Effector memory CD8-positive, alpha-beta T cell (primary cell): ENCODE data around the gene ALDH1A2.
"Not testable (repeated sequence)": the region's sequence is repeated elsewhere in the genome, so short reads cannot be mapped to it uniquely, and the experiment has no call there.

Source experiments
- ATAC-seq: fragments of 150-1000 bp; cut with Tn5 transposase; replicated peaks from 2 replicates; pipeline ENCODE4 v1.10.0; 2021; ENCODE audit warnings: mild to moderate bottlenecking, moderate library complexity
- DNase-seq, 3 experiments: peaks; one replicate each; pipeline ENCODE4 v3.0.0; 2021
- H3K27ac Mint-ChIP-seq, 2 donors: one replicate each; pipeline ENCODE4 v1.8.0; 2022; ENCODE audit warnings: mild to moderate bottlenecking in 2 of 2, mixed read lengths in 2 of 2, moderate library complexity in 2 of 2
- H3K27me3 Mint-ChIP-seq, 2 donors: one replicate each; pipeline ENCODE4 v1.8.0; 2022; ENCODE audit warnings: mixed read lengths in 2 of 2
- H3K36me3 Mint-ChIP-seq: one replicate; pipeline ENCODE4 v1.8.0; 2022; ENCODE audit warnings: mild to moderate bottlenecking, moderate library complexity, mixed read lengths; ENCODE audit not compliant: insufficient read depth
- H3K4me1 Mint-ChIP-seq, 2 donors: one replicate each; pipeline ENCODE4 v1.8.0; 2022; ENCODE audit warnings: low read depth in 2 of 2, mixed read lengths in 2 of 2
- H3K4me3 Mint-ChIP-seq, 2 donors: one replicate each; pipeline ENCODE4 v1.8.0; 2022; ENCODE audit warnings: mild to moderate bottlenecking in 2 of 2, mixed read lengths in 2 of 2, moderate library complexity in 2 of 2
- H3K9me3 Mint-ChIP-seq, 2 donors: one replicate each; pipeline ENCODE4 v1.8.0; 2022; ENCODE audit warnings: mixed read lengths in 2 of 2

Gene ALDH1A2

GRCh38 chr15:58044551-58044950 is 21.0 kb downstream of the ALDH1A2 start:
- Mint-ChIP-seq H3K4me1 (no peaks in the 10 kb centered on the region), H3K9me3 (no peaks in the 10 kb centered on the region), H3K27ac (no peak overlapping the region), H3K27me3 (peaks cover 67 to 85% of the 10 kb centered on the region in 2 donors), H3K36me3 (no peaks in the 10 kb centered on the region), H3K4me3 (no peak overlapping the region)
- DNase-seq (no peak), ATAC-seq (no peak)

GRCh38 chr15:58043192-58043903 is 22.2 kb downstream of the ALDH1A2 start:
- Mint-ChIP-seq H3K4me3 (no peak overlapping the region), H3K27ac (no peak overlapping the region), H3K9me3 (no peaks in the 10 kb centered on the region), H3K27me3 (peaks cover 65 to 82% of the 10 kb centered on the region in 2 donors), H3K36me3 (no peaks in the 10 kb centered on the region), H3K4me1 (no peaks in the 10 kb centered on the region)
- ATAC-seq (no peak), DNase-seq (peak in 1 of 3 experiments; percentile 18)

- Mint-ChIP-seq H3K27ac (no peak overlapping the region), H3K9me3 (no peaks in the 10 kb centered on the region), H3K36me3 (no peaks in the 10 kb centered on the region), H3K27me3 (peaks cover 76 to 86% of the 10 kb centered on the region in 2 donors), H3K4me3 (no peak overlapping the region), H3K4me1 (no peaks in the 10 kb centered on the region)
- no peak for ATAC-seq
- no peak for DNase-seq
Observed at GRCh38 chr15:58042006-58042405, 23.5 kb downstream of the ALDH1A2 start.

- Mint-ChIP-seq H3K27ac (no peak overlapping the region), H3K9me3 (no peaks in the 10 kb centered on the region), H3K27me3 (peaks cover 74 to 77% of the 10 kb centered on the region in 2 donors), H3K4me1 (no peaks in the 10 kb centered on the region), H3K36me3 (no peaks in the 10 kb centered on the region), H3K4me3 (no peak overlapping the region)
- no peak for ATAC-seq
- DNase-seq: no peak
Observed at GRCh38 chr15:58040150-58040549, 25.4 kb downstream of the ALDH1A2 start.

- Mint-ChIP-seq H3K4me1 (no peaks in the 10 kb centered on the region), H3K27ac (no peak overlapping the region), H3K27me3 (peaks cover 73 to 76% of the 10 kb centered on the region in 2 donors), H3K4me3 (no peak overlapping the region), H3K9me3 (no peaks in the 10 kb centered on the region), H3K36me3 (no peaks in the 10 kb centered on the region)
- DNase-seq: no peak
- no peak for ATAC-seq
Observed at GRCh38 chr15:58039079-58040035, 26.2 kb downstream of the ALDH1A2 start.

- Mint-ChIP-seq H3K9me3 (no peaks in the 10 kb centered on the region), H3K4me1 (no peaks in the 10 kb centered on the region), H3K4me3 (no peak overlapping the region), H3K27me3 (peaks cover 66 to 68% of the 10 kb centered on the region in 2 donors), H3K36me3 (no peaks in the 10 kb centered on the region), H3K27ac (no peak overlapping the region)
- ATAC-seq (no peak), DNase-seq (no peak)
Observed at GRCh38 chr15:58038426-58039078, 27.0 kb downstream of the ALDH1A2 start.

GRCh38 chr15:58037723-58038301 is 27.7 kb downstream of the ALDH1A2 start:
- no peaks in the 10 kb centered on the region for H3K9me3 Mint-ChIP-seq
- ATAC-seq (no peak), DNase-seq (no peak)
- no peak overlapping the region for H3K4me3 Mint-ChIP-seq
- H3K27me3 Mint-ChIP-seq: peaks cover 61 to 62% of the 10 kb centered on the region in 2 donors
- H3K27ac Mint-ChIP-seq: no peak overlapping the region
- no peaks in the 10 kb centered on the region for H3K36me3 Mint-ChIP-seq
- H3K4me1 Mint-ChIP-seq: no peaks in the 10 kb centered on the region

GRCh38 chr15:58036579-58036978 is 28.9 kb downstream of the ALDH1A2 start:
- H3K27me3 Mint-ChIP-seq: peaks cover 48 to 56% of the 10 kb centered on the region in 2 donors
- ATAC-seq: no peak
- no peaks in the 10 kb centered on the region for H3K36me3 Mint-ChIP-seq
- no peaks in the 10 kb centered on the region for H3K4me1 Mint-ChIP-seq
- no peak overlapping the region for H3K27ac Mint-ChIP-seq
- DNase-seq: no peak
- no peaks in the 10 kb centered on the region for H3K9me3 Mint-ChIP-seq
- no peak overlapping the region for H3K4me3 Mint-ChIP-seq

GRCh38 chr15:58028392-58028791 is 37.1 kb downstream of the ALDH1A2 start:
- Mint-ChIP-seq H3K9me3 (peaks cover 8 to 17% of the 10 kb centered on the region in 2 donors), H3K27me3 (peaks cover 22 to 24% of the 10 kb centered on the region in 2 donors)
- not testable (repeated sequence) for ATAC-seq, H3K27ac Mint-ChIP-seq, H3K36me3 Mint-ChIP-seq, H3K4me1 Mint-ChIP-seq, H3K4me3 Mint-ChIP-seq, DNase-seq

- DNase-seq (no peak), ATAC-seq (no peak)
- Mint-ChIP-seq H3K9me3 (peaks cover 13 to 36% of the 10 kb centered on the region in 2 donors), H3K27me3 (peaks cover 34 to 43% of the 10 kb centered on the region in 2 donors), H3K4me1 (no peaks in the 10 kb centered on the region), H3K4me3 (no peak overlapping the region), H3K36me3 (no peaks in the 10 kb centered on the region), H3K27ac (no peak overlapping the region)
Observed at GRCh38 chr15:58026552-58026951, 39.0 kb downstream of the ALDH1A2 start.

- Mint-ChIP-seq H3K4me1 (no peaks in the 10 kb centered on the region), H3K9me3 (peaks cover 13 to 38% of the 10 kb centered on the region in 2 donors), H3K4me3 (no peak overlapping the region), H3K27ac (no peak overlapping the region), H3K36me3 (no peaks in the 10 kb centered on the region), H3K27me3 (peaks cover 39 to 48% of the 10 kb centered on the region in 2 donors)
- ATAC-seq (no peak), DNase-seq (no peak)
Observed at GRCh38 chr15:58026051-58026450, 39.5 kb downstream of the ALDH1A2 start.

- H3K4me1 Mint-ChIP-seq: no peaks in the 10 kb centered on the region
- H3K9me3 Mint-ChIP-seq: peaks cover 10 to 38% of the 10 kb centered on the region in 2 donors
- H3K27me3 Mint-ChIP-seq: peaks cover 22 to 41% of the 10 kb centered on the region in 2 donors
- H3K27ac Mint-ChIP-seq: no peak overlapping the region
- ATAC-seq (no peak), DNase-seq (no peak)
- H3K36me3 Mint-ChIP-seq: no peaks in the 10 kb centered on the region
- no peak overlapping the region for H3K4me3 Mint-ChIP-seq
Observed at GRCh38 chr15:58021332-58022230, 43.9 kb downstream of the ALDH1A2 start.
